HG02970 (cell line): ENCODE data around the gene FOXF1.

Experiments used
- ATAC-seq: cut with Tn5 transposase; IDR thresholded peaks from one replicate; pipeline ENCODE4 v1.9.1; 2021; ENCODE audit warnings: mild to moderate bottlenecking, moderate library complexity, moderate number of reproducible peaks; ENCODE audit not compliant: unreplicated experiment, low FRiP score

Gene FOXF1

GRCh38 chr16:86492267-86492960 is 17.9 kb upstream of the FOXF1 start:
- no peak for ATAC-seq

- ATAC-seq, result no peak
Measured at GRCh38 chr16:86492961-86493629, 17.2 kb upstream of the FOXF1 start.

- ATAC-seq, result no peak
Measured at GRCh38 chr16:86494039-86494564, 16.2 kb upstream of the FOXF1 start.

GRCh38 chr16:86494565-86495356 is 15.6 kb upstream of the FOXF1 start:
- no peak for ATAC-seq

- ATAC-seq, result no peak
Measured at GRCh38 chr16:86495357-86495701, 15.0 kb upstream of the FOXF1 start.

- no peak for ATAC-seq
Measured at GRCh38 chr16:86495756-86496261, 14.5 kb upstream of the FOXF1 start.

GRCh38 chr16:86496262-86496928 is 13.9 kb upstream of the FOXF1 start:
- ATAC-seq, result no peak

GRCh38 chr16:86496929-86497461 is 13.3 kb upstream of the FOXF1 start:
- no peak for ATAC-seq

GRCh38 chr16:86497551-86498021 is 12.7 kb upstream of the FOXF1 start:
- ATAC-seq, result no peak

- ATAC-seq, result no peak
Measured at GRCh38 chr16:86498155-86498670, 12.1 kb upstream of the FOXF1 start.

GRCh38 chr16:86498671-86499439 is 11.5 kb upstream of the FOXF1 start:
- ATAC-seq, result no peak

- no peak for ATAC-seq
Measured at GRCh38 chr16:86499440-86499786, 10.9 kb upstream of the FOXF1 start.

- no peak for ATAC-seq
Measured at GRCh38 chr16:86499889-86500707, 10.2 kb upstream of the FOXF1 start.

- ATAC-seq, result no peak
Measured at GRCh38 chr16:86500708-86501510, 9.4 kb upstream of the FOXF1 start.

- no peak for ATAC-seq
Measured at GRCh38 chr16:86501989-86502855, 8.1 kb upstream of the FOXF1 start.

- ATAC-seq, result no peak
Measured at GRCh38 chr16:86502856-86503748, 7.2 kb upstream of the FOXF1 start.
